ENCODE results near the gene PMF1.
A peak's percentile ranks its signal among the peaks of the same experiment; 100 is the strongest.

Gene PMF1

DNA sequence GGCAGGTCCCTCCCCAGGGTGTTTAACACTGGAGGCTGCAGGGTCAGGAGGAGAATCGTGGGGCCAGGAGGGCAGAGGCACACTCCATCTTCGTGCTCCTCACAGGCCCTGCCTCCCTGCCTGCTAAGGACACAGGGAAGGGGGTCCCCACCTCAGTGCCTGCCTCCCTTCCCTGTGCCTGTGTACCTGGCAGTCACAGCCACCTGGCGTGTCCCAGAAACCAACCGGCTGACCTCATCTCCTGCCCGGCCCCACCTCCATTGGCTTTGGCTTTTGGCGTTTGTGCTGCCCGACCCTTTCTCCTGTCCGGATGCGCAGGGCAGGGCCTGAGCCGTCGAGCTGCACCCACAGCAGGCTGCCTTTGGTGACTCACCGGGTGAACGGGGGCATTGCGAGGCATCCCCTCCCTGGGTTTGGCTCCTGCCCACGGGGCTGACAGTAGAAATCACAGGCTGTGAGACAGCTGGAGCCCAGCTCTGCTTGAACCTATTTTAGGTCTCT is 28.6 kb downstream of the PMF1 start:
- DNase-seq: no peak

DNA sequence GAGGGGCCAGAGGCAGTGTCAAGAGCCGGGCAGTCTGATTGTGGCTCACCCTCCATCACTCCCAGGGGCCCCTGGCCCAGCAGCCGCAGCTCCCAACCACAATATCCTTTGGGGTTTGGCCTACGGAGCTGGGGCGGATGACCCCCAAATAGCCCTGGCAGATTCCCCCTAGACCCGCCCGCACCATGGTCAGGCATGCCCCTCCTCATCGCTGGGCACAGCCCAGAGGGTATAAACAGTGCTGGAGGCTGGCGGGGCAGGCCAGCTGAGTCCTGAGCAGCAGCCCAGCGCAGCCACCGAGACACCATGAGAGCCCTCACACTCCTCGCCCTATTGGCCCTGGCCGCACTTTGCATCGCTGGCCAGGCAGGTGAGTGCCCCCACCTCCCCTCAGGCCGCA is 29.1 kb downstream of the PMF1 start, which contains the start of gene BGLAP:
BGLAP (plus strand) TSS at position 259 of the 400 bp plus-strand sequence; CDS start at position 307, 48 bp downstream.
- no peak for DNase-seq

DNA sequence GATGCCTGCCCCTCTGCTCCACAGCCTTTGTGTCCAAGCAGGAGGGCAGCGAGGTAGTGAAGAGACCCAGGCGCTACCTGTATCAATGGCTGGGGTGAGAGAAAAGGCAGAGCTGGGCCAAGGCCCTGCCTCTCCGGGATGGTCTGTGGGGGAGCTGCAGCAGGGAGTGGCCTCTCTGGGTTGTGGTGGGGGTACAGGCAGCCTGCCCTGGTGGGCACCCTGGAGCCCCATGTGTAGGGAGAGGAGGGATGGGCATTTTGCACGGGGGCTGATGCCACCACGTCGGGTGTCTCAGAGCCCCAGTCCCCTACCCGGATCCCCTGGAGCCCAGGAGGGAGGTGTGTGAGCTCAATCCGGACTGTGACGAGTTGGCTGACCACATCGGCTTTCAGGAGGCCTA is 29.9 kb downstream of the PMF1 start:
- no peak for DNase-seq

DNA sequence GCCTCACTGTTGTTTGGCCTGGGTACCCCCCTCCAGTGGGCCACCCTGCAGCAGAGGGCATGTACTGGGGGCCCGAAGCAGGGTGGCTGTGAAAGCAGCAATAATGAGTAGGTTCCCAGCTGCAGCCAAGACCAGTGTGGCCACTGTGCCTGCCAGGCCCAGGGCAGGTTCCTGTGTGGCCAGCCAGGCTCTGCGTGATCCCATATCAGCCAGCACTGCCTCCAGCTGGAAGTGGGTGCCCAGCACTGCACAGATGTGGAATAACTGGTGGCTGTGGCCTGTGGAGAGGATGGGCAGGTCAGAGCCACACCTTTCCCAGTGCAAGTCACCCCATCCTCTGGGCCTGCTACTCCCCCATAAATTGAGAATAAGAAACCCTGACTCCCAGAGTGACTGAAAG is 31.3 kb downstream of the PMF1 start:
- no peak for DNase-seq

DNA sequence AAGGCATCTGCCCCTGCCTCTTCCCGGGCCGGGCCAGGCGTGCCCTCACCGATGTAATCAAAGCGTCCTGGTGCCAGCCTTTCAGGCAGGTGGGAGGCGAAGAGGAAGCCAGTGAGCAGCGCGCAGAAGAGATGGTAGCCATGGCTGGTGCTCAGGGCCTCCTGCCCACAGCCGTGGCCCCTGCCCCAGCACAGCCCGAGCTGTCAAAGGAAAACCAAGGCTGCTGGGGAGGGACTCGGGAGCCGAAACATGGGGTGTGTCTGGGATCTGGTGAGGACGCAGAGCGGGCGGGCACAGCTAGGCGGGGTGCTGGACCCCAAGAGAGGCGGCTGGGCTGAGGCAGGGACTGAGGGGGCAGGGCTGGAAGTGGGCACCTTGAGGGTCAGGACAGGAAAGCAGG is 31.9 kb downstream of the PMF1 start:
- no peak for DNase-seq

DNA sequence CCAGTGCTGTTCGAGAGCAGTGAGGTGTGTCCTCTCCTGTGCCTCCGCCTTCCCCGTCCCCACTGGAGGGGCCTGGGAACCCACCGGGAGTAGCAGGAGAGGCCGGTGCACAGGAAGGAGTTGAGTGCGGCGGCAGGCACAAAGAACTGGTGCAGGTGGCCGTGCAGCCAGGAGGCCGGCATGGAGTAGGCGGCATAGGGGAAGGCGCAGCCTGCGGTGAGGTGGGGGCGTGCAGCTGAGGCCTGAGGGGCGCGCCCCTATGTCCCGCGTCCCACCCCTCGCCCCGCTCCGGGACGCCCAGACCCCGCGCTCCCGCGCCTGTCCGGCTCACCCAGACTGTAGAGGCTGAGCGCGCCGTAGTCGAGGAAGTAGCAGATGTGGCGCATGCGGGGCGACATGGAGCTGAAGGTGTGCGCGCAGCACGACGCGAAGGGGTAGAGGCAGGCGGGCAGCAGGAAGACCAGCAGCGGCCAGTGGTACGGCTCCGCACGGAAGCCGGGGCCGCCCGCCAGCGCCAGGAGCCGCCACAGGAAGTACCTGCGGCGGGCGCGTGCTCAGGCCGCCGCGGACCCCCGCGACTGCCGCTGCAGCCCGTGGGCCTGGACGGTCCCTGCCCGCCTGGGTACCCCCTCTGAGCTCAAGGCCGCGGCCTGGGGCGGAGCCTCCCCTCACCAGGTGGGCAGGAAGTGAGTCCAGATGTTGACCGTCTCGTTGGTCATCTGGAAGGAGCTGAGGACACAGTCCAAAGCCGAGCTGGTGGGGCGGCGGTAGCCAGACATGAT is 32.8 kb downstream of the PMF1 start:
- peak; percentile 17 for DNase-seq

DNA sequence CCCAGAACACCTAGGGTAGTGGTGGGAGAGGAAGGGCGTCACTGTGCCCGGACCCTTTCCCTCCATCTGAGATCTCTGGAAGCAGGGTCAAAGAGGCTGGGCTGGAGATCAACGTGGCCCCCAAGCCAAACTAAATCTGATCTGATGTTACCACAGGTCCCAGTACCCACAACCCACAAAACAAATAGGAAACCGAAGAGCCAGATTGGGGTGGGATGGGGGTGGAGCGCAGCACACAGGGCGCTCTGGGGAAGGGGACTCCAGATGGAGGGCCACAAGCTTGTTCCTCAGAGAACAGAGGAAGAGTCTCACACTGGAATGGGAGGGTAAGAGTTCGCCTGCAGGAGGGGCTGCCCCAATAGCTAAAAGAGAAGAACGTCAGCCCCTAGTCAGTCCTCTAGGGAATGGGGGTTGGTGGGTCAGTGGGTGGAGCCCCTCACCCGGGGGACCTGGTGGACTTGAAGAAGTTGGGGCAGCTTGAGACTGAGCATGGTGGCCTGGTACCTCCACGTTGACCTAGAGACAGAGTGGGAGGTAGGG is 33.5 kb downstream of the PMF1 start:
- no peak for DNase-seq

DNA sequence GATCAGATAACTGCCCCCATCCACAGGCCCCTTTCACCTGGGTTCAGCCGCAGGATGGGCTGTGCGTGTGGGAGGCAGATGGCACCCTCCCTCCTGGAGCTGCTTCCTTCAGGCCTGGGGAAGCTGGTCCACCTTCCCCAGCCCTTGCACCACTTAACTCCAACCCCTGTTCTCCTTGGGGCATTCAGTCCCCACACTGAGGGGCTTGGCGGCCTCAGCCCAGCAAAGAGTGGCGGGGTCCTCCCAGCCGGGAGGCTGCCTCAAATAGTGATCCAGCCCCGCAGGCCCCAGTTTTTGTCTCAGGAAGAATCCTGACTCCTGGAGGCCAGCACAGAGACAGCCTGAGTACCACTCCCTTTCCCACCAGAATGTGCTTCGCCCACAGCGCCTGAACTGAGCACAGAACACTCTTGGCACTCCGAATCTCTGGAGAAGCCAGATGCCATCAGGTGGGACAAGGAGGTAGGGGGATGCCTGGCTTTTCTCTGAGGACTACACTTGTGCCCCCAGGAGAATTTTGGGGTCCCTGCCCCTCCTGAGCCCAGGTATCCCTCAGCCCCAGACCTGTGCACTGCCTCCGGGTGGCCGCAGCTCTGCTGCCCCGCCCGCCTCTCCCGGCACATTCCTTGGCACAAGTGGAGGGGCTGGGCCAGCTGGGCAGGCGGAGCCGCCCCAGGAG is 34.1 kb downstream of the PMF1 start:
- no peak for DNase-seq

DNA sequence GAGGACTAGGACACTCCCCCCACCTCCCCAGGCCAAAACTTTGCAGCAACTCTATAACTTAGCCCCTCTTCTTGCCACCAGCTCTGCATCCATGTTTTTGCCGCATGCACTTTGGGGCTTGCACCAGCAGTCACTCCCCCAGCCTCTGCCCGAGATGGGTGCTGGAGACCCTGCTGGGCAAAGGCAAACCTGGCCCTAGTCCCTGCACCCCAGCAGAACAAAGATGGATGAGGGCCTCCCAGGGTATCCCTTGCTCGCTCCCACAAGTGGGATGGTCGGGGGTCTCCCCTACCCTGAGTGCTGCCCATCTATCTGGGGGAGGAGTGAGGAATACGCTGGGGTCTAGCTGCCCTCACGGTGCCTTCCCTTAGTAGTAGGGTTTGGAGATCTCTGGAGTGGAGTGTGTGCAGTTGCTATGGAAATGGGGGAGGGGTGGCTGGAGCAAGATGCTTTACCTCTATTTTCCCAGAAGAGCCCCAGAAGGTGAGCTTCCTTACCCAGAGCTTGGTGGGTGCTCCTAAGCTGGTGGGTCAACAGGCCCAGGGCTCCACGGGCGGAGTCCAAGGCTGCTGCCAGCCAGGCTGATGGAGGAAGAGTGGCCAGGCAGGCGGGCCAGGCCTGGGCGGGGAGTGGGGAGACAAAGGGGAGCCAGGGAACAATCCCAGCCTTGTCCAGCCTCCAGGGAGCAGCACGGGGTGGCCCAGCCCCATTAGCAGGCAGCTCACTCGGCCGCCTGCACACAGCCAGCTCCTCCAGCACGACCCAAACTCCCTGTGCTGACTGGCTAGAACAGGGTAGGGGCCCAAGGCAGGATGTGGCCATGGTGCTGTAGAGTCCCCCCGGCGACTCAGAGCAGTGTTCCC is 34.9 kb downstream of the PMF1 start, which contains the start of gene PAQR6:
PAQR6 (minus strand) TSS at position 597 of the 863 bp plus-strand sequence. CDS start 1,325 bp downstream, outside the sequence.
- no peak for DNase-seq

DNA sequence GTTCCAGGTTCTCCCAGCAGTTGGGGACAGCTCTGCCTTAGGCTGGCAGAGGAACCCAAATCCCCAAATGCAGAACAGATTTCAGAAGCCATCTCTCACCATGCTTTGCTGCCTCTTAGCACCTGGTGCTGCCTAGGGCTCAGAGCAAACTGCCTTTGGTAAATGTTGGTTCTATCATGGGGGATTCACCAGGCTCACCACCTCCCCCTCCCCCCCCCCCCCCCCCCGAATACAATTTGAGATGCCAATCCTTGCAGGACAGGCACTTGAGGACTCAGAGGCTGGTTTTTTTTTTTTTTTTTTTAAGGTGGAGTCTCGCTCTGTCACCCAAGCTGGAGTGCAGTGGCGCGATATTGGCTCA is 35.5 kb downstream of the PMF1 start:
- no peak for DNase-seq

DNA sequence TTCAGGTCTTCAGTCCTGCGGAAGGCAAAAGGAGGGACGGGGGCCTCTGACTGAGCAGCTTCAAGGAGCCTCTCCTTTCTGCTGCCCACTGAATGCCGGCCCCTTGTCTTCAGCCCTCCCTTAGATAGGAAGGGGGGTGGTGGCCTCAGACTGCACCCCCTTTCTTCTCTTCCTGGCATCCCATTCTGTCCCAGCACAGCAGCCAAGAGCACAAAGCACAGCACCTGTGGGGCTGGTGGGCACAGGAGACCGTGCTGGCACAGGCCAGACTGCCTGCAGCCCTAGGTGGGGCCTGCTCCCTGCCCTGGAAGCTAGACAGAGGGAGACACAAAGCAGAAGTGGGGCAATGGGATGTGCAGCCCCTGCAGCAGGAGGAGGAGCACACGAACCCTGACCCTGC is 36.8 kb downstream of the PMF1 start:
- DNase-seq: no peak

DNA sequence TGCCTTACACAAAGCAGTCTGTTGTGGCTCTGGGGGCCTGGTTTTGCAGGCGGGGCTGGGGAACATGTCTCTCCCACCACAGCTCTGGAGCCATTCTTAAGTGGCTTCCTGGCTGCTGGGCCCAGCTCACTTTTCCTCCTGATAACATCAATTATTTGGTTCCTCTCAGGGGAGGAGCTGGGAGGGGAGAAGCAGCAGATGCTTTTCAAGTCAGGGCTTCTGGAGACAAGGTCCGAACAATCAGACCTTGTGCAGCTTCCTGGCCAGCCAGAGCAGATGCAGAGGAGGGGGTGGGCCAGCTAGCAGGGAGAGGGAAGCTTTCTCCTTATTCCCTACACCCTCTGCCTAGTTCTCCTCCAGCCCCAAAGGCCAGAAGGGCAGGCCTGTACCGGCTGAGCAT is 38.7 kb downstream of the PMF1 start:
- no peak for DNase-seq

DNA sequence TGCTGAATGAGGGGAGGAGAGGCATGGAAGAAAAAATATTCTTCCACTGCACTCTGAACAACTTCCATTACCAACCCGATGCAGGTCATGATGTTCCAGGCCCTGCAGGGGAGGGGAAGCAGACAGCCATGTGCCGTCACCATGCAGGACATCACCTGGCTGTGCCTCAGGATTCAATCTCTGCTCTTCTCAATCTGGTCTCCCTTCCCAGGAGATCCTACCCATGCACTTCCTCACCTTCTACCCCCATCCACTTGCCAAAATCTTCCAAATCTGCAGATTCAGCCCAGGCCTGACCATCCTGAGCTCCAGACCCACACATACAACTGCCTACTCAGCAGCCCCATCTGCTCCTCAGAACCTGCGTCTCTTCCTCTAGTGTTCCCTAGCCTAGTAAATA is 40.8 kb downstream of the PMF1 start:
- DNase-seq: no peak

DNA sequence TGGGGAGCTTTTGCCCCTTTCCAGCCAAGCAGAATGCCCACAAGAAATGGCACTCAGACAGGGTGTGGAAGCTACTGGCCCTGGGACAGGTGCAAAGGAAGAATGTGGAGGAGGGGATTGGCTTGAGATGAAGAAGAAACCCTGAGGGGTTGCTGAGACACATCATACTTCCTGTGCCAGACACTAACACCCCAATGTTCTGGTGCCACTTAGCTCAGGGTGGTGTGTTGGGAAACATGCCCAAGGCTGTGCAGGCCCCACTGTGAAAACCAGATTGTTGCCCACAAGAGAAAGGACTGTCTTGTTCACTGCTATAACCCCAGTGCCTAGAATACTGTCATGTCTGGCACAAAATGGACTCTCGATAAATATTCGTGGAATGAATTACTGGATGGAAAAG is 44.9 kb downstream of the PMF1 start:
- DNase-seq: no peak

DNA sequence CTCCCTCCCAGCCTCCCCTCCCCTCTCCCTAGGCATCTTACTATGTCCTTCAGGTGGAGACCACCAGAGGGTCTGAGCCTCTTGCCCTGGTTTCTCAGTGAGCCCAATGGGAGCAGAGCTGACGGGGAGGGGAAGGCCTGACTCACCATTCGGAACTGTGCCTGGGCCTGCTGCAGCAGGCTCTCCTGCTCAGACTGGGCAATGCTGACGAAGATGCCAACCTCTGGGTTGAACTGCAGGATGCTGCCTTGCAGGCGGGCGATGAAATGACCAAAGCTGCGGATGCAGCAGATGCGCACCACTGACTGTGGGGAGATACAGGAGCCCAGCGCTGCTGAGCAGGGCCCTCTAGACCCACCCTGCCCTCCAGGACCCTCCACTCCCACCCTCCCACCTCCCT is 46.1 kb downstream of the PMF1 start:
- DNase-seq: no peak

DNA sequence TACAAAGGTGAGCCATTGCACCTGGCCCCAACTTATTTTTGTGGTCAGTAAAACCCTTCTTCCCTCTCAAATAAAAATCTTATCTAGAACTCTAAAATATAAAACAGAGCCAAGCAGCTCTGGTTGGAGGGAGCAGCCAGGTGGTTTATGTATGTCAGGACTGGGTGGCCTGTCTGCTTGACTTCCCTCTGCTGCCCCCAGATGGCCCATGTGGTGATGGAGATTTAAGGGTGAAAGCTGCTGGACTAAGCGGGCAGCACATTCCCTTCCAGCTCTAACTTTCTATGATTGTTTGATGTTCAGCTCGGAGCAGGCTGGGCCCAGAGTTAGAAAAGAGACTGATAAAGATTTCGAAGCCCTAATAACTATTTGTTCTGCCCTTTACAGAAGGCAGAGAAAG is 47.0 kb downstream of the PMF1 start:
- no peak for DNase-seq

DNA sequence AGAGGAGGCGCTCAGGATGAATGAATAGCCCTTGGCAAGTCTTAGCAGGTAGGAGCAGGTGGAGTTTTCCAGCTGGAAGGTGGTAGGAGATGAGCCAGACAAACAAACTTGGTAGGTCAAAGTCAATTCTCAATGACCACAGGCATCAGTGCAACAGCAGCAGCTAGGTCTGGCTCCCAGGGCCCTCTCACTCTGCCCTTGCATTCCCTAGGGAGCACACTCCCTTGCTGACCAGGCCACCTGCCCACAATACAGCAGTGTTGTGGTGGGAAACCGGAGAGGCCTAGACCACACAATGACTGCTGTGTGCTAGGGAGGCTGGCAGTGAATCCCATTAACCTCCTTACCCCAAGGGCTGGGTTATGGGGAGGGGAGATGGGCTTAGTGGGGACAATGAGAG is 48.1 kb downstream of the PMF1 start:
- DNase-seq: no peak

DNA sequence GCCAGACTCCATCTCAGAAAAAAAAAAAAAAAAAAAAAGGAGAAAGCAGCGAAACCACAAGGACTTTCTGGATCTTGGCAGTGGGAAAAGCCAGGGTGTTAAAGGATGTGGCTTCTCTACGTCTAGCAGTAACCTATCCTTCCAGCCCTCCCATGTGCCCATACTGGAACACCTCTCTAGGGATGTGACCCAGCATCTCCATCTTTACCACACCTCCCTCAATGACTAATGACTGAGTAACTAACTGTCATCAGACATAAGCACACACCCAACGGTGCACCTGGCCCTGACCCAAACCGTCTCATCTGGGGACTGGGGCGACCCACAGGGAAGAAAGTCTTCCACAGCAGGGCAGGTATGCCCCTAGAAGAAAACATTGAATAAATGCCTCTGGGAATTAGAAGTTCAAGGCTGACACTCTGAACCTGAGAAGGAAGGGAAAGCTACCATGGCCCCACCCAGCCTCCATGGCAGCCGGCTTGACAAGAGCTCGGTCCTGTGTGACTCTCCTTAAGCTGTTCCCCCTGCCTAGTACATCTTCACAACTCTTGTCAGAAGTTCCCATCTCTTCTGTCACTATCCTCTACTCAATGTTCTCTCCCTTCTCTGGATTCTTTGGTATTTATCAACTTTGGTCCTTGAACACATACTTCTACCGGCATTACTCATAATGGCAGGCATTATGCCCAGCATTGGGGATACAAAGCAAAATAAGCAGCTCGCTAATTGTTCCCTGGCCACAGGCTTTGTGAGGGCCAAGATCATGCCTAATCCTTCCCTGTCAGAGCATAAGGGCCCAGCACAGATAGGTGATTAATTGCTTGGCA is 49.9 kb downstream of the PMF1 start:
- no peak for DNase-seq

DNA sequence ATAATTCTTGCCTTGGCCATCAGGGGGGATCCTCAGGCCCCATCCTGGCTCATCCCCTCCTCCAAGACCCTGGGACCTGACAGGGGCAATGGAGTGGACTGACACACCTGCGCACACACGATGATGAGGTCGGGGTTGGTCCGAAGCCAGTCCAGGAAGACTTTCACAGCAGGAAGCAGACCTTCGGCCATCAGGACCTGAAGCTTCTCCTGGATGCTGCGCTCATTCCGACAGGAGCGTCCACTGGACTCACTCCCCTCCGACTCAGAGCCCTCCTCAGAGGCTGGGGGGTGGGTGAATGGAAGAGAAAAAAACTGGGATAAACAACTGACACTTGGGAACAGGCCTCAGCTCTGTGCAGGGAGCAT is 50.5 kb downstream of the PMF1 start:
- DNase-seq: no peak

DNA sequence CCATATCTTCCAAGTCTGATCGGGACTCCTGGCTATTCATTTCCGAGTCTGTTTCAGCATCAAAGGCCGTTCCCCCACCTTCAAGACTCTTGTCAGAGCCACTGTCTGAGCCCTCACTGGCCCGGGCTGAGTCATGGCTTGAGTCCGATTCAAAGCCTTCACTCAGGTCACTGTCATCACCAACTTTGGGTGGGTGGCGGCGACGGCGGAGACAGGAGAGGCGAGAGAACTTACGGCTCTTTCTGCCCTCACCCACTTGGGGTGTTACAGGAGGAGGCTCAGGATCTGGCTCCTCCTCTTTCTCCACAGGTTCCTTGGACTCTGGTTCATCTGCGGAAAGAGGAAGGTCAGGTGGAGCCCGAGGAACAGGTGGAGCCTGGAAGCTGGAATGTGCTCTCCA is 53.2 kb downstream of the PMF1 start:
- no peak for DNase-seq

DNA sequence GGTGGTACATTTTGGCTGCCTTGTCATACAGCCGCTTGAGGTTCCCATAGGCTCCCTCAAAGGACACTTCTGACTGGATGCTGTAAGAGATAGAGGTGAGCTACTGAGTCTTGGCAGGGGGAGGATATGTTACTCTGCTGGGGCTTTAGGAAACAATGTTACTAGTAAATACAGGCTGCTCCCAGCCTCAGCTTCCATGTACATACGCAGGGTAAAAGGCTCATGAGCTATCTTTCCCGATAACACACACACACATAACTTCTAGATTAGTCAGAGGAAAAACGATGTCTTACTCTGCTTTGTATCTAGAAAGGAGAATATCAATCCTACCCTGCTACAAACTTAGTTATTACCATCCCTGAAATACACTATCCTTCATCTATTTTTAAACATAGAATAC is 55.5 kb downstream of the PMF1 start:
- DNase-seq: no peak

DNA sequence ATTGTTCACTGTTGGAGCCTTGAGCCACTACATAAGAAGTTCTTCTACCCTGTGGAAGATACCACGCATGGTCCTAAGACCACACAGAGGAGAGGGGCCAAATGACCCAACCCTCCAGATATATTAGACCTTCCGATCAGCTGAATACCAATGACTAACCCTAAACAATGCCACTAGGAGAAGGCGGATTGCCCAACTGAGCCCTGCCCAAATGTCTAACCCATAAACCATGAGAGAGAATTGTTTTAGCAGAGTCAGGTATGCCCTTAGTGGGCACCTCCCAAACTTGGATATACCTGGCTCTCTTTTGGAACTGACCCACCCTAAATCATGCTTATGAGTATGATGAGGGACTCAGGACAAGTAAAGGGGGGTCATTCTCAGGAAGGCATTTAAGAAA is 57.5 kb downstream of the PMF1 start:
- no peak for DNase-seq

Measured in T-helper 9 cell (primary cell).